Measurements from ENCODE around the gene HSD3B7.

DNA sequence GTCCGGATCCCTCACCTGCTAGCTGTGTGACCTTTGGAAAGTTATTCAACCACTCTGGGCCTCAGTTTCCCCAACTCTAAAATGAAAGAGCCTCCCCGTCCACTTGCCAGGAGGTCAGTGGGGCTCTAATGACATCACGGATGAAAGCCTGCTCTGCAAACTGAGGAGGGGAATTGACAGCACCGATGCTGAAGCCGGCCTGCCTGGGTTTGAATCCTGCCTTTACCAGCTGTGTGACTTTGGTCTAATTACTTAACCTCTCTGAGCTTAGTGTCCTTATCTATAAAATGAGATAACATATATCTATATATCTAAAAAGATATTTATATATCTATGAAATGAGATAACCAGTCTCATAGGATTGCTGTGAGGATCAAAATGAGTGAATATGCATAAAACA, 23.5 kb downstream of the HSD3B7 start:
- TF ChIP-seq CTCF (IDR thresholded peaks at IDR 0.05) = no peak
- TF ChIP-seq, protein P1, sequence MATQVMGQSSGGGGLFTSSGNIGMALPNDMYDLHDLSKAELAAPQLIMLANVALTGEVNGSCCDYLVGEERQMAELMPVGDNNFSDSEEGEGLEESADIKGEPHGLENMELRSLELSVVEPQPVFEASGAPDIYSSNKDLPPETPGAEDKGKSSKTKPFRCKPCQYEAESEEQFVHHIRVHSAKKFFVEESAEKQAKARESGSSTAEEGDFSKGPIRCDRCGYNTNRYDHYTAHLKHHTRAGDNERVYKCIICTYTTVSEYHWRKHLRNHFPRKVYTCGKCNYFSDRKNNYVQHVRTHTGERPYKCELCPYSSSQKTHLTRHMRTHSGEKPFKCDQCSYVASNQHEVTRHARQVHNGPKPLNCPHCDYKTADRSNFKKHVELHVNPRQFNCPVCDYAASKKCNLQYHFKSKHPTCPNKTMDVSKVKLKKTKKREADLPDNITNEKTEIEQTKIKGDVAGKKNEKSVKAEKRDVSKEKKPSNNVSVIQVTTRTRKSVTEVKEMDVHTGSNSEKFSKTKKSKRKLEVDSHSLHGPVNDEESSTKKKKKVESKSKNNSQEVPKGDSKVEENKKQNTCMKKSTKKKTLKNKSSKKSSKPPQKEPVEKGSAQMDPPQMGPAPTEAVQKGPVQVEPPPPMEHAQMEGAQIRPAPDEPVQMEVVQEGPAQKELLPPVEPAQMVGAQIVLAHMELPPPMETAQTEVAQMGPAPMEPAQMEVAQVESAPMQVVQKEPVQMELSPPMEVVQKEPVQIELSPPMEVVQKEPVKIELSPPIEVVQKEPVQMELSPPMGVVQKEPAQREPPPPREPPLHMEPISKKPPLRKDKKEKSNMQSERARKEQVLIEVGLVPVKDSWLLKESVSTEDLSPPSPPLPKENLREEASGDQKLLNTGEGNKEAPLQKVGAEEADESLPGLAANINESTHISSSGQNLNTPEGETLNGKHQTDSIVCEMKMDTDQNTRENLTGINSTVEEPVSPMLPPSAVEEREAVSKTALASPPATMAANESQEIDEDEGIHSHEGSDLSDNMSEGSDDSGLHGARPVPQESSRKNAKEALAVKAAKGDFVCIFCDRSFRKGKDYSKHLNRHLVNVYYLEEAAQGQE (IDR thresholded peaks at IDR 0.05; ENCODE audit: insufficient read depth in 1 of 2, low read depth in 2 of 2, low read length in 1 of 2) = no peak
- no peak for TF ChIP-seq TCF7L2 (IDR thresholded peaks at IDR 0.05; ENCODE audit: low read depth, low read length)
